ENCODE measurements around the gene ATP13A2.

The ATP13A2 gene

GRCh38 chr1:17011439-17012307 lies at the start of gene ATP13A2:
ATP13A2 (minus strand) TSS chr1:17011928; CDS start chr1:17011738, 190 bp downstream.
- Mint-ChIP-seq H3K4me1 (peaks cover 15% of the 10 kb centered on the region), H3K27me3 (no peaks in the 10 kb centered on the region), H3K9me3 (no peaks in the 10 kb centered on the region)

GRCh38 chr1:17061486-17061885 lies 49.8 kb upstream of the ATP13A2 start:
- no peaks in the 10 kb centered on the region for H3K9me3 Mint-ChIP-seq
- H3K27ac Mint-ChIP-seq: no peak overlapping the region
- H3K4me3 Mint-ChIP-seq: no peak overlapping the region
- H3K36me3 Mint-ChIP-seq: no peaks in the 10 kb centered on the region
- H3K4me1 Mint-ChIP-seq: no peaks in the 10 kb centered on the region
- H3K27me3 Mint-ChIP-seq: peaks cover 4% of the 10 kb centered on the region

More at GRCh38 chr1:17011439-17012307, at the start of gene ATP13A2:
- Mint-ChIP-seq H3K4me3 (peak within 1 kb of the TSS; percentile 86), H3K36me3 (no peaks in the 10 kb centered on the region), H3K27ac (peak within 1 kb of the TSS; percentile 17)

- H3K4me3 Mint-ChIP-seq: no peak overlapping the region
- H3K4me1 Mint-ChIP-seq: no peaks in the 10 kb centered on the region
- H3K27ac Mint-ChIP-seq: no peak overlapping the region
- H3K36me3 Mint-ChIP-seq: no peaks in the 10 kb centered on the region
- no peaks in the 10 kb centered on the region for H3K9me3 Mint-ChIP-seq
- peaks cover 4% of the 10 kb centered on the region for H3K27me3 Mint-ChIP-seq
Observed at GRCh38 chr1:17060306-17060749, 48.6 kb upstream of the ATP13A2 start.

GRCh38 chr1:17059391-17060305 lies 47.9 kb upstream of the ATP13A2 start:
- H3K27me3 Mint-ChIP-seq: peaks cover 4% of the 10 kb centered on the region
- H3K4me3 Mint-ChIP-seq: no peak overlapping the region
- H3K4me1 Mint-ChIP-seq: no peaks in the 10 kb centered on the region
- no peak overlapping the region for H3K27ac Mint-ChIP-seq
- no peaks in the 10 kb centered on the region for H3K36me3 Mint-ChIP-seq
- no peaks in the 10 kb centered on the region for H3K9me3 Mint-ChIP-seq

DNA sequence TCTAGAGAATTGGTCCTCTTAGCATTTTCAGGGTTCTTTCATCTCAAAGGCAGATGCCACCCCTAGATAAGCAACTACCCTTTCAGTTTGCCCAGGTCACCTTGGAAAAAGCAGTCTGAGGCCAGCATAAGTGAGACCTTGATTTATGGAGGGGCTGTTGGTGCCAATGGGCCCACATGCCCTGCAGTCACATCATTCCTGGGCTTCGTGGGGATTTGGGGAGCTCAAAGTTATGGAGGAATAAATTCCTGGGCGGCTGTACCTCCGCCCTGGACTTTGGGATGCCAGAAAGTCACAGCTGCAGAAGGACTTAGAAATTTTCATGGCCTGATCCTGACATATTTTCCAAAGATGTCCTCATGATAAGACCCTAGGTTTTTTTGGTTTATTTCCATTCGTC lies 44.8 kb upstream of the ATP13A2 start:
- Mint-ChIP-seq H3K9me3 (no peaks in the 10 kb centered on the region), H3K36me3 (no peaks in the 10 kb centered on the region), H3K4me3 (no peak overlapping the region), H3K4me1 (peaks cover 18% of the 10 kb centered on the region), H3K27me3 (peaks cover 4% of the 10 kb centered on the region), H3K27ac (no peak overlapping the region)

GRCh38 chr1:17055801-17056200 lies 44.1 kb upstream of the ATP13A2 start:
- H3K36me3 Mint-ChIP-seq: peaks cover 3% of the 10 kb centered on the region
- no peak overlapping the region for H3K27ac Mint-ChIP-seq
- H3K4me1 Mint-ChIP-seq: peaks cover 26% of the 10 kb centered on the region
- peak overlapping the region; percentile 49 for H3K4me3 Mint-ChIP-seq
- no peaks in the 10 kb centered on the region for H3K9me3 Mint-ChIP-seq
- H3K27me3 Mint-ChIP-seq: peaks cover 4% of the 10 kb centered on the region

- H3K27ac Mint-ChIP-seq: peak within 1 kb of the TSS; percentile 98
- H3K9me3 Mint-ChIP-seq: no peaks in the 10 kb centered on the region
- H3K4me3 Mint-ChIP-seq: peak within 1 kb of the TSS; percentile 100
- peaks cover 28% of the 10 kb centered on the region for H3K4me1 Mint-ChIP-seq
- H3K36me3 Mint-ChIP-seq: peaks cover 3% of the 10 kb centered on the region
- H3K27me3 Mint-ChIP-seq: peaks cover 1% of the 10 kb centered on the region
Observed at GRCh38 chr1:17053685-17054410, 42.1 kb upstream of the ATP13A2 start, which contains the start of gene SDHB. SDHB (minus strand) TSS chr1:17054032; CDS start chr1:17054019, 13 bp downstream.

GRCh38 chr1:17053086-17053684 lies 41.5 kb upstream of the ATP13A2 start:
- Mint-ChIP-seq H3K9me3 (no peaks in the 10 kb centered on the region), H3K4me1 (peaks cover 28% of the 10 kb centered on the region), H3K36me3 (peaks cover 3% of the 10 kb centered on the region), H3K27me3 (peaks cover 1% of the 10 kb centered on the region), H3K27ac (peak overlapping the region; percentile 98), H3K4me3 (peak overlapping the region; percentile 100)

DNA sequence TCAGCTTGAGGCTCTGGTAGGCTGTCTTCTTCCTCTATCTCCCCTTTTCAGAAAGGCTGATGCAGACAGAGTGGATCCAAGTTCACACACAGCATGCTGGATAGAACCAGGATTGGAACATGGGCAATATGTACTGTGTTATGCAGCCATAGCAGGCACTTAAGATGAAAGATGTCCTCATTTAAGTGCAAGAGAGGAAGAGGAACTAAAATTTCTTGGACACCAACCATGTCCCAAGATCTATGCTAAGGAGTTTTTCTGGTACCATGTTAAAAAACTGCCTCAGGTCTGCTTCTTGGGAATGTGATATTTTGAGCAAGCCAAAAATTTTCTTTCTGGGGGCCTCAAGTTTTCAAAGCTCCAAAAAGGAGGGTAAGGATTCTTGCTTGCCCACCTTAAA lies 40.9 kb upstream of the ATP13A2 start:
- Mint-ChIP-seq H3K4me3 (peak overlapping the region; percentile 100), H3K27me3 (no peaks in the 10 kb centered on the region), H3K4me1 (peaks cover 32% of the 10 kb centered on the region), H3K9me3 (no peaks in the 10 kb centered on the region), H3K27ac (peak overlapping the region; percentile 8), H3K36me3 (peaks cover 3% of the 10 kb centered on the region)

DNA sequence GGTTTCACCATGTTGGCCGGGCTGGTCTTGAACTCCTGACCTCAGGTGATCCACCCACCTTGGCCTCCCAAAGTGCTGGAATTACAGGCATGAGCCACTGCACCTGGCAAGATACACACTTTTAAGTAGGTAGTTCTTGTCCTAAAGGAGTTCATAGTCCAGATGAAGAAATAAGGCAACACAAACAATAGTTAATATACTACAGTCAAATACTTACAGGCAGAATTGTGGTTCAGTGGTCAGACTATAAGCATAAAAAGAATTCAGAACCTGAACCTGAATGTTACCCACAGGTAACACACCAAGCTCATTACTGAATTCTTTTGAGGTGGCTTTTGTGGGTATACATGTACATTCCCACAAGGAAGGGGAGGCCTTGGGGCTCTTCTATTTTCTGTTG lies 40.3 kb upstream of the ATP13A2 start:
- no peak overlapping the region for H3K27ac Mint-ChIP-seq

DNA sequence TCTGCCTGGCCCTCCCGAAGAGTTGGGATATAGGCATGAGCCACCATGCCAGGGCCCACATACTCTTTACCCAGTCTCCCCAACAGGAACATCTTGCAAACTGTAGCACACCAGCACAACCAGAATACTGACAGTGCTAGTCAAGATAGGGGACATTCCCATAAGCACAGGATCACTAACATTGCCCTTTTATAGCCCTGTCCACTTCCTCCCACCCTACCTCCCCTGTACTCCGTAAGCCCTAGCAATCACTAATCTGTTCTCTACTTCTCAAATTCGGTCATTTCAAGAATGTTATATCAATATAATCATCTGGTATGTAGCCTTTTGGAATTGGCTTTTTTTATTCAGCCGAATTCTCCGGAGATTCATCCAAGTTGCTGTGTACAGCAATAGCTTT lies 36.2 kb upstream of the ATP13A2 start:
- no peaks in the 10 kb centered on the region for H3K9me3 Mint-ChIP-seq
- H3K27ac Mint-ChIP-seq: peak overlapping the region; percentile 23
- peaks cover 7% of the 10 kb centered on the region for H3K36me3 Mint-ChIP-seq

More for the DNA sequence above, 40.3 kb upstream of the ATP13A2 start:
- H3K9me3 Mint-ChIP-seq: no peaks in the 10 kb centered on the region
- H3K36me3 Mint-ChIP-seq: peaks cover 3% of the 10 kb centered on the region
- H3K27me3 Mint-ChIP-seq: no peaks in the 10 kb centered on the region
- H3K4me3 Mint-ChIP-seq: peak overlapping the region; percentile 100
- peaks cover 32% of the 10 kb centered on the region for H3K4me1 Mint-ChIP-seq

DNA sequence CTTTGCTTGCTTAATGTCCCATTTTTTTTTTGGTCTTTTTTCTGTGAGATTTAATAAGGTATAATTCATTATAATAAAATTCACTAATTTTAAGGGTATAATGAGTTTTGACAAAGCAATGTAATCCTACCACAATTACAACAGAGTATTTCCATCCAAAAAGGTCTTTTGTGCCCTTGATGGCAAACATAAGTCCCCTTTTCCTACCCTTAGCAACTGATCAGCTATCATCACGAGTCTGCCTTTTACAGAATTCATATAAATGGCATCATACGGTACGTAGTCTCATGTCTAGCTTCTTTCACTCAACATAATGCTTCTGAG lies 34.6 kb upstream of the ATP13A2 start:
- no peaks in the 10 kb centered on the region for H3K9me3 Mint-ChIP-seq
- H3K27ac Mint-ChIP-seq: no peak overlapping the region
- H3K36me3 Mint-ChIP-seq: peaks cover 7% of the 10 kb centered on the region
- peaks cover 29% of the 10 kb centered on the region for H3K4me1 Mint-ChIP-seq
- H3K4me3 Mint-ChIP-seq: no peak overlapping the region
- H3K27me3 Mint-ChIP-seq: no peaks in the 10 kb centered on the region

More for the DNA sequence above, 36.2 kb upstream of the ATP13A2 start:
- H3K27me3 Mint-ChIP-seq: no peaks in the 10 kb centered on the region
- H3K4me3 Mint-ChIP-seq: no peak overlapping the region
- peaks cover 40% of the 10 kb centered on the region for H3K4me1 Mint-ChIP-seq

DNA sequence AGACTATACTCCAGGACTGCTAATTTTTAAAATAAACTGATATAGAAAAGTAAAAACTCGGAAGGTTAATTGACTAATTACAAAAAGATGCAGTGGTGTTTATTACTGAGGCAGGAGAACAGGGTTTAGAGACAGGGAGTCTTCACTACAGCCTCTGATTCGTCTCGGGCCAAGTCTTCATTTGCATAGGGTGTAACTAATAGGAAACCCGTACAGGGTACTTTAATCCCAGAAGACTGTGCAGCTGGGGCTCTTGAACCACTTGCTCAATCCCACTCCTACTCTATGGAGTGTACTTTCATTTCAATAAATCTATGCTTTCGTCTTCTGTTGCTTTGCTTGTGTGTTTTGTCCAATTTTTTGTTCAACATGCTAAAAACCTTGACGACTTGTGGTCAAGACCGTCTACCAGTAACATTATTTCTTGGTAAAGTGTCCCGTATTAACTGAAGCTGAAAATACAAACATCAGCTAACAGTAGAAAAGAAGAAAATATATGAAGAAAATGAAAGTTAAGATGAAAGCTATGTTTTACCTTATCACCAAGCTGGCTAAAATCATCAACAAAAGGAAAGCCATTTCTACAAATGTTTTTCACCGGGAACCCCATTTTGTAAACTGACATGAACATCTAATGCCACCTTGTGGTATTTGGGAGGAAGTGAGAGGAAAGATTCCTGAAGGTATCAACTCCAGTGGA lies 34.1 kb upstream of the ATP13A2 start:
- Mint-ChIP-seq H3K27ac (peak overlapping the region; percentile 35), H3K27me3 (no peaks in the 10 kb centered on the region), H3K4me3 (no peak overlapping the region), H3K36me3 (peaks cover 5% of the 10 kb centered on the region), H3K4me1 (peaks cover 24% of the 10 kb centered on the region), H3K9me3 (no peaks in the 10 kb centered on the region)

- H3K27ac Mint-ChIP-seq: no peak overlapping the region
Observed at GRCh38 chr1:17045150-17045549, 33.4 kb upstream of the ATP13A2 start.

More at GRCh38 chr1:17045150-17045549, 33.4 kb upstream of the ATP13A2 start:
- H3K27me3 Mint-ChIP-seq: no peaks in the 10 kb centered on the region
- H3K4me1 Mint-ChIP-seq: peaks cover 22% of the 10 kb centered on the region
- no peaks in the 10 kb centered on the region for H3K9me3 Mint-ChIP-seq
- no peak overlapping the region for H3K4me3 Mint-ChIP-seq
- H3K36me3 Mint-ChIP-seq: peaks cover 5% of the 10 kb centered on the region

Measured in activated naive CD4-positive, alpha-beta T cell treated with anti-CD3 and anti-CD28 coated beads, Interleukin-2, amount 50 U/mL, for 24 hours (primary cell).